GM12801 (cell line): ENCODE results near the gene FCN1.

Experiments used
- TF ChIP-seq, protein P1 (sequence below): IDR thresholded peaks from one replicate; pipeline ENCODE4 v1.5.1; 2011; ENCODE audit warnings: control low read depth; ENCODE audit not compliant: insufficient read length; ENCODE audit errors: extremely low read depth

FCN1 gene

GRCh38 chr9:134917431-134918373, at the start of gene FCN1:
TSS of gene FCN1 (minus strand) at chr9:134917912. CDS start at chr9:134917871, 41 bp downstream.
- TF ChIP-seq, protein P1, sequence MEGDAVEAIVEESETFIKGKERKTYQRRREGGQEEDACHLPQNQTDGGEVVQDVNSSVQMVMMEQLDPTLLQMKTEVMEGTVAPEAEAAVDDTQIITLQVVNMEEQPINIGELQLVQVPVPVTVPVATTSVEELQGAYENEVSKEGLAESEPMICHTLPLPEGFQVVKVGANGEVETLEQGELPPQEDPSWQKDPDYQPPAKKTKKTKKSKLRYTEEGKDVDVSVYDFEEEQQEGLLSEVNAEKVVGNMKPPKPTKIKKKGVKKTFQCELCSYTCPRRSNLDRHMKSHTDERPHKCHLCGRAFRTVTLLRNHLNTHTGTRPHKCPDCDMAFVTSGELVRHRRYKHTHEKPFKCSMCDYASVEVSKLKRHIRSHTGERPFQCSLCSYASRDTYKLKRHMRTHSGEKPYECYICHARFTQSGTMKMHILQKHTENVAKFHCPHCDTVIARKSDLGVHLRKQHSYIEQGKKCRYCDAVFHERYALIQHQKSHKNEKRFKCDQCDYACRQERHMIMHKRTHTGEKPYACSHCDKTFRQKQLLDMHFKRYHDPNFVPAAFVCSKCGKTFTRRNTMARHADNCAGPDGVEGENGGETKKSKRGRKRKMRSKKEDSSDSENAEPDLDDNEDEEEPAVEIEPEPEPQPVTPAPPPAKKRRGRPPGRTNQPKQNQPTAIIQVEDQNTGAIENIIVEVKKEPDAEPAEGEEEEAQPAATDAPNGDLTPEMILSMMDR: no peak

DNA sequence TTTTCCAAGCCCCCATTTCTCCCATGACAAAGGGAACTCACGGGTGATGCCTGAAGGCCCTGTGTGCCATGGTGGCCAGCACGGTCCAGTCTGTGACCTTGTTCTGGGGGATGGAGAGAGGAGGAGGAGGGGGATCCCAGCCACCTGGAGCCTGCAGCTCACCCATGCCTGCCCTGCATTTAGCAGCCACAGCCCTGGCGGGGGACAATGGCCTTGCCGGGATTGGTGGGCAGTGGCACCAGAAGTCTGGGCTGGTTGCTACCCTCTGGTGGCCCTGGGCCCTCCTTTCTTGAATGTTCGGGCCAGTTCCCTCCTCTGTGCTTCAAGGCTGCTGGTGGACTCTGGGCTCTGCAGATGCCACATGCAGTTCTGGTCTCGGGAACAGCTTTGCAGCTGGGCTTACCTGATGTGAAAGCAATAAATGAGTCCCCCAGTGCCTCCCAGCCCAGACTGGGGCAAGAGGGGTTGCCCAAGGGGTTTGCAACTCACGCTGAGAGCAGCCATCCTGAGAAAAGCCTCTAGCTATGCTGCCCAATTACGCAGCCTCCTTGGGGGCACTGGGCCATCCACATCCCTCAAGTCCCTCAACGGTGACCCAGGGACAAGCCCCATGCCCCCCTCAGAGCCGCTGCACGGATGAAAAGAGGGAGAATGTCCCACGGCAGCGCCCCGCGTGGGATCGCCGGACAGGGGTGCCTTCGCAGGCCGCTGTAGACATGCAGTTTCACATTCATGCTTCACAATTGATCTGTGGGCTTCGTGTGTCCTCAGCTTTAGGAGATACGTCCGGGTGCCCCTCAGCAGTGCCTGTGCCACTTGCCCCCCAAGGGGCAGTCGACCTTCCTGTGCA, 49.2 kb upstream of the FCN1 start:
- TF ChIP-seq, protein P1: no peak

GRCh38 chr9:134966270-134966669, 48.6 kb upstream of the FCN1 start:
- TF ChIP-seq, protein P1: no peak

GRCh38 chr9:134965851-134966250, 48.1 kb upstream of the FCN1 start:
- TF ChIP-seq, protein P1: no peak

DNA sequence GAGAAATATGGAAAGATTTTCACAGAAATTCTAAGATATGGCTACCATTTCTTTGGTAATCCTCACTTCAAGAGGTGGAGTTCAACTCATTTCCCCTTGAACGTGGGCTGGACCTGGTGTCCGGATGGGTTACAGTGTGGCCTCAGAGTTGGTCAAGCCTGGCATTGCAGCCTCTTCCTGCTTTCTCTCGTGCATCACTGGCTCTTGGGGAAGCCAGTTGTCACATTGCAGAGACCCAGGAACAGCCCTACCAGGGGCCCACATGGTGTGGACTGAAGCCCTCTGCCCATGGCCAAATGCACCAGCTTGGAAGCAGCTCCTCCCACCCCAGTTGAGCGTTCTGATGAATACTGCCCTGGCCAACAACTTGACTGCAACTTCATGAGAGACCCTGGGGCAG, 47.7 kb upstream of the FCN1 start:
- TF ChIP-seq, protein P1: no peak

GRCh38 chr9:134964271-134965055, 46.8 kb upstream of the FCN1 start:
- TF ChIP-seq, protein P1: no peak
